Measurements from ENCODE around the gene BAHCC1.

DNA sequence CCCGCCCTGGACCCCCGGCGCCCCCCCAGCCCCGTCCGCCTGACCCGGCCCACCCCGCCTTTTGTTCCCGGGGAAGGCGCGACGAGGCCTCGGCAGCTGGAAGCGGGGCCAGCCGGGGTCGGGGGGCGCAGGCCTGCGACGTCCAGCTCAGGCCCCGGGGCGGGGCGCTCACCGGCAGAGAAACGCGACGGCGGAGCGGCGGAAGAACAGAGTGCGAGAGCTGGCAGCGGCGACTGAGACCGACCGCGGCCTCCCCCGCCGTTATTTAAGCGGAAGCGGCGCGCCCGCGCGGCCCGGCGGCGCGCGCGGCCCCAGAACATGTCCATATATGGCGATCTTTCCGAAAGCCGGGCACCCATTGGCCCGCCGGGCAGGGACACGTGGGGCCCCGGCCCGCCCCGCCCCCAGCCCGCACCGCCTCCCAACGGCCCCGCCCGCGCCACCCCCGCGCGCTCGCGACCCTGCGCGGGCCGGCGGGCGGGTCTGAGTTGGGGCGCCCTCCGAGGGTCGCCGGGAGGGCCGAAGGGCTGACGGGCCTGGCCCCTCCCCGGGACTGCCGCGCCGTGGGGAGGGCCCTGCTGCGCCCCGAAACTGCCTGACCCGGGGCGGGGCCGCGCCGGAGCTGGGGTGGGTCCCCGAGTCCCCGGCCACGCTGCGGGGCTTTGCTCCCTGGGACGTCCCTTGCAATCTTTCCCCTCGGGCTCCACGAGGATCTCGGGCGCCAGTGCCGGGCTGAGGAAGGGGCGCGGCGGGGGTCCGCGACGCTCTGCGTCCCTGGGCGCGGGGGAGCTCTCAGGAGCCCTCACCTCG, 117.5 kb downstream of the BAHCC1 start, which contains the start of gene ACTG1:
- no peak for TF ChIP-seq CTCF (IDR thresholded peaks at IDR 0.05)
- peak; percentile 83 to 94 for TF ChIP-seq POLR2A (IDR thresholded peaks at IDR 0.05)
